GM12892 (cell line): ENCODE measurements around the gene TCF19.

Source experiments
- POLR2A ChIP-seq: IDR thresholded peaks from 2 replicates; pipeline ENCODE4 v1.6.1; 2011; ENCODE audit warnings: low read depth, low read length, control low read depth
- POLR2AphosphoS5 ChIP-seq: IDR thresholded peaks from 2 replicates; pipeline ENCODE4 v1.6.1; 2011; ENCODE audit warnings: low read depth, low read length, control low read depth
- TAF1 ChIP-seq: IDR thresholded peaks from 2 replicates; pipeline ENCODE4 v1.6.1; 2011; ENCODE audit warnings: low read depth, mild to moderate bottlenecking, control low read depth, low read length, borderline replicate concordance

DNA sequence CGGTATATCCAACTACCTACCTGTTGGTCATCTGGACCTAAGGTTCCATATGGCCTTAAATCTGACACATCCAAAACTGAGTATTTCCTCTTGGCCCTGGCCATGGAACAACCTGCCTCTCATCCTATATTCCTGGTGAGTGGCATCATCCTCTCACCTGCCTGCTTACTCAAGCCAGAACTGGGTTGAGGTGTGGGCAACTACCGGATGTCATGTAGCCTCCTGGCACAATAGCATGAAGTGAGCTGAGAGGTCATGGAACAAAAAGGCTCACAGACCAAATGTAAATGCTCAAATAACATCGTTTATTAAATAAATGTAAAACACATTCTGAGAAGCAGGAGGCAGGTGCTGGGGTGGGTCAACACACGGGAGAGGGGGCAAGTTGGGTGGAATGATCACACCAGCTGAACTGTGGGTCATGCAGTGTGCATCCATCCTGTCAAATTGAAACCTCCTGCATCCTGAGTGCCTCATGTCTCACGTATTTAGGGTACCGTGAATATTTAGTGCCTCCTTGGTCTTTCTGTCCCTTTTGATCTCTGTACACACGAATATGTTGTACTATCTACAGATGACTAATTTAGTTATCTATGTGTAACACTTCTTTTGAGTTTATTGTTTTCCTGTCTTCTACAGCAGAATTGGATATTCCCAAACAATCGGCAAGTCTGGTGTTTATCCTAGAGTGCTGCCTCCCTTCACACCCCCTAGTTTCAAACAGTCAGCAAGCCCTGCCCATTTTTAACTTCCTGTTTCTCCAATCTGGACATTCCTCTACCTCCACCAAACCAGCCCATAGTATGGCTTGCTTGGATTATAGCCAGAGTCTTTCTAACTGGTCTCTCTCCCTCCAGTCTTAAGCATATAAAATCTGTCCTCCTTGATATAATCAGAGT, 20.0 kb downstream of the TCF19 start:
- TF ChIP-seq POLR2AphosphoS5 (no peak), TAF1 (no peak), POLR2A (no peak)
